NK-92 treated with Interleukin-12 subunit alpha and Interleukin-12 subunit beta, amount 100 ng/mL, for 24 hours (cell line): ENCODE results near the gene CYP4Z1.
"Not testable (repeated sequence)": the region's sequence is repeated elsewhere in the genome, so short reads cannot be mapped to it uniquely, and the experiment has no call there.

Source experiments
- DNase-seq: peaks from one replicate; lab custom pipeline; 2025; lab: John Stamatoyannopoulos, UW

Gene CYP4Z1

GRCh38 chr1:47067097-47067594, at the start of gene CYP4Z1:
Gene CYP4Z1 (plus strand): TSS chr1:47067231. CDS start chr1:47067491, 260 bp downstream.
- DNase-seq: no peak

GRCh38 chr1:47021070-47021469, 46.0 kb upstream of the CYP4Z1 start:
- DNase-seq: no peak

GRCh38 chr1:47023268-47024140, 43.5 kb upstream of the CYP4Z1 start, which contains the start of gene CYP4X1:
Gene CYP4X1 (plus strand): TSS chr1:47023669. CDS start chr1:47023818, 149 bp downstream.
- DNase-seq: no peak

GRCh38 chr1:47024141-47024801, 42.8 kb upstream of the CYP4Z1 start:
- DNase-seq: no peak

GRCh38 chr1:47030170-47030805, 36.7 kb upstream of the CYP4Z1 start:
- DNase-seq: no peak

- DNase-seq: no peak
These were observed 36.0 kb upstream of the CYP4Z1 start for GRCh38 chr1:47031059-47031458.

GRCh38 chr1:47031585-47031984, 35.4 kb upstream of the CYP4Z1 start:
- DNase-seq: no peak

- no peak for DNase-seq
These were observed 30.3 kb upstream of the CYP4Z1 start for GRCh38 chr1:47036764-47037163.

GRCh38 chr1:47059376-47059775, 7.7 kb upstream of the CYP4Z1 start:
- DNase-seq: no peak

- DNase-seq: not testable (repeated sequence)
These were observed 2.0 kb downstream of the CYP4Z1 start for GRCh38 chr1:47069080-47069479.

GRCh38 chr1:47069509-47069908, 2.5 kb downstream of the CYP4Z1 start:
- not testable (repeated sequence) for DNase-seq

GRCh38 chr1:47089356-47089755, 22.3 kb downstream of the CYP4Z1 start:
- DNase-seq: peak; percentile 7

GRCh38 chr1:47091476-47091875, 24.4 kb downstream of the CYP4Z1 start:
- DNase-seq: not testable (repeated sequence)

- no peak for DNase-seq
These were observed 37.8 kb downstream of the CYP4Z1 start for GRCh38 chr1:47104816-47105215.

GRCh38 chr1:47106792-47107191, 39.8 kb downstream of the CYP4Z1 start:
- no peak for DNase-seq

- not testable (repeated sequence) for DNase-seq
These were observed 41.0 kb downstream of the CYP4Z1 start for GRCh38 chr1:47107851-47108574.

- DNase-seq: not testable (repeated sequence)
These were observed 42.5 kb downstream of the CYP4Z1 start for GRCh38 chr1:47109482-47109881.

- no peak for DNase-seq
These were observed 46.1 kb downstream of the CYP4Z1 start for GRCh38 chr1:47113178-47113577.

GRCh38 chr1:47121039-47121438, 54.0 kb downstream of the CYP4Z1 start:
- not testable (repeated sequence) for DNase-seq

- DNase-seq: not testable (repeated sequence)
These were observed 57.8 kb downstream of the CYP4Z1 start for GRCh38 chr1:47124834-47125233.

GRCh38 chr1:47126997-47127396, 60.0 kb downstream of the CYP4Z1 start:
- not testable (repeated sequence) for DNase-seq

- DNase-seq: no peak
These were observed 61.2 kb downstream of the CYP4Z1 start for GRCh38 chr1:47128221-47128620.
